GM19023 (cell line): ENCODE results near the gene TASP1.
"Not testable (repeated sequence)": the region's sequence is repeated elsewhere in the genome, so short reads cannot be mapped to it uniquely, and the experiment has no call there.

Source experiments
- ATAC-seq: cut with Tn5 transposase; IDR thresholded peaks from one replicate; pipeline ENCODE4 v1.9.1; 2021; ENCODE audit warnings: mild to moderate bottlenecking, moderate library complexity; ENCODE audit not compliant: unreplicated experiment

Gene TASP1

DNA sequence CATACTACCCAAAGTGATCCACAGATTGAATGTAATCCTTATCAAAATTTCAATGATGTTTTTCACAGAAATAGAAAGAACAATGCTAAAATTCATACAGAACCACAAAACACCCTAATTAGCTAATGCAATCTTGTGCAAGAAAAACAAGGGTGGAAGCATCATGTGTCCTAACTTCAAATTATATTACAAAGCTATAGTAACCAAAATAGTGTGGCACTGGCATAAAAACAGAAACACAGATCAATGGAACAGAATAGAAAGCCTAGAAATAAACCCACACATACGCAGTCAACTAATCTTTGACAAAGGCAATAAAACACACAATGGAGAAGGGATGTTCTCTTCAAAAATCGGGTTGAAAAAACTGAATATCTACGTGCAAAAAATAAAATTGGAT lies 131.1 kb downstream of the TASP1 start:
- ATAC-seq: no peak

DNA sequence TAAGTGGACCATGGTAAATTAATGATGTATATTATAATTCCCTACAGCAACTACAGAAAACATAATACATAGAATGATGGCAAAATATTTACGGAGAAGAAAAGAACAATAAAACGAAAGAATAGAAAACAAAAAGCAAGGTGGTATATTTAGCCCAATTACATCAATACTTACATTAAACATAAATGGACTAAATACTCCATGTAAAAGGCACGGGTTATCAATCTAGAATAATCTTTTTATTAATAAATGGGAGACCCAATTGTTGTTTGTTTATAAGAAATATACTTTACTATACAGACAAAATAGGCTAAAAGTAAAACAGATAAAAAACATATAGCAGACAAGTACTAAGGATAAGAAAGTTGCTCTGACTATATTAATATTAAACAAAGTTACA lies 137.2 kb downstream of the TASP1 start:
- ATAC-seq: no peak

DNA sequence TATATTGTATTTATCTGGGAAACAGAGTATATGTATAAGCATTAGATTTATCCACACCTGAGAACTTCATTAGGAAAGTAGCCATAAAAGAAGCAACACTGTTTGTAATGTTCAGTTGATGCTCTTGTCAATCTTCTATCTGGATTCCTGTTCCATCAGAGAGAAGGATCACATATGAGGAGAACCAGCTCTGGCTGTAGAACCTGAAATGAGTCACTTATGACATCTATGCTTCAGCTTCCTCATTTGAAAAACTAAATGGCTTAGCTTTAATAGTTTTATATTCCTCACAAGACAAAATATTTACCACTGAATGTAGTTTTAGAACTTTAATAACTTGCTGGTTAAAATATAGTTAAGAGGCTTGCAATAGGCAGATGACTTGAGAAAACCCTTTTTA lies 144.7 kb downstream of the TASP1 start:
- ATAC-seq: no peak

DNA sequence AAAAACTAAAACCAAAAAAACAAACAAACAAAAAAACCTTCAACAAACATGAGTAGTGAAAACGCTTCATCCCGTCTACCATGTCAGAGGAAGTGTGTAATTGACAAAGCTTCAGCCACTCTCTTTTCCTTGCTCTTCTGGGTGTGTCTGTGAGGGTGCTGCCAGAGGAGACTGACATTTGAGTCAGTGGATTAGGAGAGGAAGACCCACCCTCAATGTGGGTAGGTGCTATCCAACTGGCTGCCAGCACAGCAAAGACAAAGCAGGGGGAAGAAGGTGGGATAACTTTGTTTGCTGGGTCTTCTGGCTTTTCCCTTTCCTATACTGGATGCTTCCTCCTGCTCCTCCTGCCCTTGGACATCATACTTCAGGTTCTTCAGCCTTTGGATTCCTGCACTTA lies 145.6 kb downstream of the TASP1 start:
- no peak for ATAC-seq

DNA sequence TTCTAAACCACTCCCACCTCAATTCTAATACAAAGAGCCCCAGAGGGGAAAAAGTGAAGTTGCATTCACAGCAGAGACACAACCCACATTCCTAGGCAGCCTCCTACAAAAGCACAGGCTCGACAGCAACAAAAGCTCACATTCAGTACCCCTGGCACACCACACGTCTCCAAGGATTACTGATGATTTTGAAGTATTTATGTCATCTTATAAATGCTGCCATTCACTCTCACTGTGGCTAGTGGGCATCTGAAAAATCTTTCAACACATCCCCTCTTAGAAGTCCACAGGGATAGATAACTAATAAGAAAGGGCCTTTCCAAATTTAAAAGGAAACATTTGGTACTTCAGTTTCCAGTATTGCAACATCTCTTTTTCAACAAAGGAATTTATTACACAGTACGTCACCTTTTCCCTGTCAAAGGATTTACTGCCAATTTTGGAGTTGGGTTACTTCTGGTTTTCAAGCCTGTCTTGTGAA lies 146.7 kb downstream of the TASP1 start:
- ATAC-seq: no peak

DNA sequence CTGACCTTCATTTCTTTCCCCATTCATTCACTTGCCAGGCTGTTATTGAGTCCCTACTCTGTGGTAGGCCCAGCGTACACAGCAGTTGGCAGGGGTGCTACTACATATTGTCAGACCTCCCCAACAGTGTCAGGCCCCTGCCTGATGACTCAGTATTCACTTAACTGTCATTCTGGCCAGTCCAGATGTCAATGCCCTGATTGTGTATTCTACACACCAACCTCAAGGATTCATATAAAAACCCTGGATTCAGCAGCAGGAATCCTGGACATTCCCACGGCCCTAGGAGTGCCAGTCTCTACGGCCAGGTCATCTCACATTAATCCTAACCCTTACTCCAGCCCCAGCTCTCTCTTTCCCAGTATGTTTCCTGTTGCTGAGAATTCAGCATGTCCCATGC lies 151.5 kb downstream of the TASP1 start:
- ATAC-seq: no peak

DNA sequence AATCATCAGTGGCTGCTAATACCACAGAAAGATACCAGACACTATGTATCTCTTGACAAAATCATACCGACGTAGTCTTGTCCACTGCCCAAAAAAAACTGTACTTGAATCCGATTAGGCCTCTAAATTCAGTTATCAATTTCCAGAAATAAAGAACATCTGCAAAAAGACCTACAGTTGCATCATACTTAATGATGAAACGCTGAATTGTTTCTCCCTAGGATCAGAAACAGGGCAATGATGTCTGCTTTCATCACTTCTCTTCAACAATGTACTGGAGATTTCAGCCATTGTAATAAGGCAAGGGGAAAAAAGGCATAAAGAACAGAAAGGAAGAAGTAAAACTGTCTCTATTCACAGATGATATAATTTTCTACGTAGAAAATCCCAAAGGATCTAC lies 152.0 kb downstream of the TASP1 start:
- ATAC-seq: no peak

DNA sequence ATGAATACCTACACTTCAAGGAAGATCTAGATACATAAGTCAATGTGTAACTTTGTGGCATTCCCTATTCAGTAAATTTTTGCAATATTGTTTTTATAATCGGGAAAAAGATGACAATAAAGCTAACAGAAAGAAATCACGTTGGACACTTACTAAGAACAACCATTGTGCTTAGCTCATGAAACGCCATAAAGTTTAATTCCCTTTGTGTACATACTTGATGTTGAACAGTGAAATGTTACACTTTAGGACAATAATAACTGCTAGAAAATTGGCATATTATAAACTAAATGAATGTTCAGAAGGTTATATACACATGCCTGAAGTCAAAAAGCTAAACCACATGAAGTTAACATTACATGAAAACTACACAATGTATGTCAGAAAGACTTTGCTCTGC lies 153.2 kb downstream of the TASP1 start:
- no peak for ATAC-seq

DNA sequence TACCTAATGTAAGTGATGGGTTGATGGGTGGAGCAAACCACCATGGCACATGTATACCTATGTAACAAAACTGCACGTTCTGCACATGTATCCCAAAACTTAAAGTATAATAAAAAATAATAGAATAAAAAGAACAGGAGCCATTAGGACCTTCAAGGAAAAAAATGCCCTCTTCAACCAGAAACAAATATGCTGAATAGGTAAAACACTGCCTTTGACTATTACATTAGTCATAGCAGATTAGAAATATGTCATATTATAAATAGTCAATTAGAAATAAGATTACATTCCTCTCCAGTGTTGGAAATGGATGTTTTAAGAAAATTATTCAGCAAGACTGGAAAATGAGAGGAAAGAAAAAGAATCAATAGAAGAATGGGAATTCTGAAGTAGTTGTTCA lies 153.7 kb downstream of the TASP1 start:
- ATAC-seq: not testable (repeated sequence)

DNA sequence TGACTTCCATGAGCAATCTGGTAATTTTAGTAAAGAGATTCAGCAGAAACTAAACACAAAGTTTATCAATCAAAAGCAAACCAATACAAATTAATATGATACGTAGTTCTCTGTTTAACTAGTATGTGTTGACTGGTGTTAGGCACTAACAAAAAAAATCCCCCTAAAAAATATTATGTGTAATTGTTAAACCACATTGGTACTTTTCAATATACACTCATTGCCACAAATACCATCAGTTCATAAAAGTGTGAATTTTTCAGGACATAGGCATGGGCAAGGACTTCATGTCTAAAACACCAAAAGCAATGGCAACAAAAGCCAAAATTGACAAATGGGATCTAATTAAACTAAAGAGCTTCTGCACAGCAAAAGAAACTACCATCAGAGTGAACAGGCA lies 155.3 kb downstream of the TASP1 start:
- ATAC-seq: not testable (repeated sequence)

DNA sequence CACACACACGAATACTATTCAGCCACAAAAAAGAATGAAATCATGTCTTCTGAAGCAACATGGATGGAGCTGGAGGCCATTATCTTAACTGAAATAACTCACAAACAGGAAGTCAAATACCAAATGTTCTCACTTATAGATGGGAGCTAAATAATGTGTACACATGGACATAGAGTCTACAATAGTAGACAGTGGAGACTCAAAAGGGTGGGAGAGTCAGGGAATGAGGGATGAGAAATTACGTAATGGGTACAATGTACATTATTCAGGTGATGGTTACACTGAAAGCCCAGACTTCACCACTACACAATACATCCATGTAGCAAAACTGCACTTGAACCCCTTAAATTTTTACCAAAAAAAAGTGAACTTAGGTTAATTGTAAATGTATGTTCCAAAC lies 160.4 kb downstream of the TASP1 start:
- no peak for ATAC-seq

DNA sequence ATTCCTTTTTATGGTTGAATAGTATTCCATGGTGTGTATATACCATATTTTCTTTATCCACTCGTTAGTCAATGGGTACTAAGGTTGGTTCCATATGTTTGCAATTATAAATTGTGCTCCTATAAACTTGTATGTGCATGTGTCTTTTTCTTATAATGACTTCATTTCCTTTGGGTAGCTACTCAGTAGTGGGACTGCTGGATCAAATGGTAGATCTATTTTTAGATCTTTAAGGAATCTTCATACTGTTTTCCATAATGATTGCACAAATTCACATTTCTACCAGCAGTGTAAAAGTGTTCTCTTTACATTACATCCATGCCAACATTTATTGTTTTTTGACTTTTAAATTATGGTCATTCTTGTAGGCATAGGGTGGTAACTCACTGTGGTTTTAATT lies 164.3 kb downstream of the TASP1 start:
- no peak for ATAC-seq

DNA sequence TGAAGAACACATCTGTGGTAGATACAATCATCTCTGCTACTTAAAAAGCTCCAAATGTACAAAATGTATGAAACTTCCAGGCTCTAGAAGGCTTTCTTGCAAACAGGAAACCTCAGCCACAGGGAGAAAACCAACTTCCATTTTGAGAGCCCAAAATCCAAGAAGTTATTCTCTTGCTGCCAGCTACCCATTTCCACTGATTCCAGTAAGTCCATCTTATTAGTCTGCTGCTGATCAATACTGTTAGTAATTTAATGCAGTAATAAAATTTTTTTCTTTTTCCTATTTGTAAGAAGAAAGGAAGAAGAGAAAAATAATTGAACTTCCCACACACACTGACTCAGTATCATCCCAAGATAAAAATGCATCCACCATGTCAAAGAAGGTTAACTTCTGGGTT lies 169.5 kb downstream of the TASP1 start:
- ATAC-seq: no peak

DNA sequence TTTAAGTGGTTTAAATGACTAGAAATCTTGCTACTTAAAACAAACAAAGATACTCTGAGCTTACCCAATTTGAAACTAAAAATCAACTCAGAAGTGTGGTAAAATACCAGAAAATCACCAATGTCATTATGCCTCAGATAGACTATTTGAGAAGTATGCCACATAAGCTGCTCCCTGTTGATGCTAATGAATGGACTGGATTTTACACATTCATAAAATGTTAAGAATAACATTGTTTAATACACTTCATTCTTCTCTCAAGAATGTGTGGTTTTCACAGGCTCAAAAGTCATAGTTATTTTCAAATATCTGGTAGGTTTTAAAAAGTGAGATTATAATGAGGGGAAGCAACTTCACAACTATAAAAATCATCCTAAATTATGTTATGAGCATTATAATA lies 170.6 kb downstream of the TASP1 start:
- ATAC-seq: no peak

DNA sequence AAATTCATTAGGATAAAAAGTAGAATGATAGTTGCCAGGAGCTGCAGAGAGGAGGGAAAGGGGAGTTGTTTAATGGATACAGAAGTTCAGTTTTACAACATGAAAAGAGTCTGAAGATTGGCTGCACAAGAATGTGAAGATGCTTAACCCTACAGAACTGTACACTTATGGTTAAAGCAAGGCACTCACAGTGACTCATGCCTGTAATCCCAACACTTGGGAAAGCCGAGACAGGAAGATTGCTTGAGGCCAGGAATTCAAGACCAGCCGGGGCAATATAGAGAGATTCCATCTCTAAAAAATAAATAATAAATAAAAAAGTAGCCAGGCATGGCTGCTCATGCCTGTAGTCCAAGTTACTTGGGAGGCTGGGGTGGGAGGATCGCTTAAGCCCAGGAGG lies 174.0 kb downstream of the TASP1 start:
- ATAC-seq: no peak

DNA sequence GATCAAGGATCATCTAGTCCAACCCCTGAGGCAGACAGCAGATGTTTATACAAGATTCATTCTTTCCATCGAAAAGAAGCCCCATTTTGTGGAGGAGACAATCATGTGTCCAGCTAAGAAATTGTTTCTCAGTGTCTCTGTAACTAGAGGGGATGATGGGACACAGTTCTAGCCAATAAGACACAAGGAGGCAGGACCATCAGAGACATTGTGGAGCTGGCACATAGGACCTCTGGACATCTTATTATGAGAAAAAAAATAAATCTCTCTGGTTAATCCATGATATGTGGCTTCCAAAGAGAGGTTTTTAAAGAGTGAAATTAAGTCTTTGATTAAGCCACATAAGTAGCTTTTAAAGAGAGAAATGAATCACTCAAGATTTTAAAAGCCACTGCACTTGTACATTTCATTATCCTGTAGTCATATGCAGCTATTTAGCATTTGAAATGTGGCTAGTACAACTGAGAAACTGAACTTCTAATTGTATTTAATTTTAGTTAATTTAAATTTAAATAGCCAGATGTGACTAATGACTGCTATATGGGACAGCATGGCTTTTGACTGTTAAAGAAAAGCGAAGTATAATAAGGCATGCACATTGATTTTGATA lies 176.8 kb downstream of the TASP1 start:
- no peak for ATAC-seq

DNA sequence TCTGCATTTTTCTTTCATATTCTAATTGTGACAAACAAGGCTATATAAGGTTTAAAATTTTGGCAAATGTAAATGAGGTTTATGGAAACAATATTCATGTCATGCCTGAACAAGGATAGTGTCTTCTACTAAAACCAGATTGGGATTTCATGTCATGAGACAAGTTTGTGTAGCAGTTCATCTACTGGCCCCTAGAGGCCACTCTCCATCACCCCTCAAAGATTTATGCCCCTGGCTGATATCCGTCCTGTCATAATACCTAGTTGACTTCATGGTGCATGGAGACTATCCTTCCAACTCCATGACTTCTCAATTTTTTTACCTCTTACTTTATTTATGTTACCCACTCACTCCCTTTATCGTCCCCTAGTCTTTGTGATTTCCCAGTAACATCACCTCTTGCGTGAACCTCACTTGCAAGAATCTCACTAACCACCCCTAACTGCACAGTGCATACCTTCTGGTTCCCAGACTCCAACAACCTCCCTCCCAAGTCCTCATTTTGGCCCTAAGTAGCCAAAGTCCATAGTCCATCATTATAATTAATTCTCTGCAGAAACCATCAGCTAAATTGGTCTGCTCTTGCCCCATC lies 179.8 kb downstream of the TASP1 start:
- peak; percentile 67 for ATAC-seq

DNA sequence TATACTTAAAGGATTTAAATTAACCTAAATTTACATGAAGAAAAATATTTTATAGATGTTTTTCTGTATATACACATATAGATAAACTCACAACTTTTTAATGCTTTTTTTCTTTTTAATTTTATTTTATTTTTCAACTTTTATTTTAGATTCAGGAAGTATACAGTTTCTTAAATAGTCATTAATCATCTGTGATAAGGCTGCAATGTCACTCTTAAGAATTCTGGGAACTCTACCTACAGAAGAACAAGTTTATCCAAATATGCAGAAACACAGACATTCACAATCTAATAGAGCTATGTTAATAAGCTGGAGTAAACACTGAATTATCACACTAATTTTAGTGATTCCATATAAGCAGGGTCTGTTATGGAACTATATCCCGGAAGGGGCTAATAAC lies 181.2 kb downstream of the TASP1 start:
- no peak for ATAC-seq

DNA sequence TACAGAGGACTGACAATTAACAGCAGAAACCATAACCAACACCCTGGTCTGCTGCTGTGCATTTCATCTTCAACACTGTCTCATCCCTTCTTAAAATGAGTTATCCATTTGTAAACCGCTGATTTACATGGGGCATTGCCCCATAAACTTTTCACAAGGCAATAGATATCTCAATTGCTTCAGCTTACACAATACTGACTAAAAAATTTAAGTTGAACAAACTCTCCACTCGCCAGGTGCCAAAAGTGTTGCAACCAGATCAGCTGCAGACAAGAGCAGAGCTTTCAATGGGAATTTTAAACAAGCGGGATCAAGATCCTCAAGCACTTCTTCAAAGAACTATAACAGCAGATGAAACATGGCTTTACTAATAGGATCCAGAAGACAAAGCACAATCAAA lies 183.0 kb downstream of the TASP1 start:
- no peak for ATAC-seq

DNA sequence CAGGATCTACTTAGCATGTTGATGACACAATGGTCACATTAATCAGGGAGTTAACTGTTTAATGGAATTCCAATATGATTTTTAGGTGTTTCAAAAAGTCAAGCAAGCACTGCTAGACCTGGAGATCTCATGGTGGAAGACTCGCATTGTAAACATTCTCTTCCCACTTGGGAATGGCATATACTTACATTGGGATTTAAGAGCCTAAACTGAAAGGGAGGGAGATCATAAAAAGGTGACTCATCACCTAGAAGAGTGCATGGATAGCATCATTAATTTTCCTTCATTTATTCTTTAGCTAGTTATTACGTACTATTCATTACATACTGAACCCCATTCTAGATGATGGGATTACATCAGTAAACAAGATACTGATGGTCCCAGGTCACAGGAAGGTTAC lies 185.4 kb downstream of the TASP1 start:
- ATAC-seq: no peak

DNA sequence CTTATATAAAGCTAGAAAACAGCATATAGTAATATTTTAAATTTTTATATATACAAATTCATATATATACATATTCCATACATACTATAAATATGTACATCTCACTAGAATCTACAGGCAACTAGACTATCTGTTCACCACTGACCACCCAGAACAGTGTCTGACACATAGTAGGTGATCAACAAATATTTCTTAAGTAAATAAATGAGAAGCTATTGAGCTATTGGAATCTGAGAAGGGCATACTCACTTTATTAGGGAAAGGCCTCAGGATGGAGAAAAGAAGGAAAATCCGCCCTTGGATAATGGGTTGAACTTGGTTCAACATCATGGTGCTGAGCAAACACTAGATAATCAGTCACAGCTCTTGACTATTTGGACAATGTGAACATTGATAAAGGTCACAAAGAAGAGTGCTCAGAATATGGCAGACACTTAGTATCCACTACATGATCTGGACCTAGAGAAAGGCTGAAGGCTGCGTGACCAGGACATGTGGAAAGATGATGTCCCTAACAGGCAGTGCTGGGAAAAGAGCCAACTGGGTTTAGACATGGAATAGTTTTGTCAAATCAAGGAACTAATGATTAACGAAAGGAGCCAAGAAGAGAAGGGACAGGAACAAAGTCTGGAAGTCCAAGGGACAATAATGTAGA lies 186.1 kb downstream of the TASP1 start:
- no peak for ATAC-seq

DNA sequence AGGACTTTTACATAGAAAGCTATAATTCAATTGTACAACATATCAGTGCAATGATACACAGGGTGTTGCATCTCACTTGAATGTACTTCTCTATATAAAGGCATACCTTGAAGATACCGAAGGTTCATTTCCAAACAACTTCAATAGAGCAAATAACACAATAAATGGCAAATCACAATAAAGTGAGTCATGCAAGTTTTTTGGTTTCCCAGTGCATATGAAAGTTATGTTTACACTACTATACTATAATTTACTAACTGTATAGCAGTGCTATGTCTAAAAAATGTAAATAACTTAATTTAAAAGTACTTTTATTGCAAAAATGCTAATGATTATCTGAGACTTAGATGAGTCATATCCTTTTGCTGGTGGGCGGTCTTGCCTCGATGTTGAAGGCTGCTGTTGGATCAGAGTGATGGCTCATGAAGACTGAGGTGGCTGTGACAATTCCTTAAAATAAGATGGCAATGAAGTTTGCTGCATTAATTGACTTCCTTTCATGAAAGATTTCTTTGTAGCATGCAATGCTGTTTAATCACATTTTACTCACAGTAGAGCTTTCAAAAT lies 188.8 kb downstream of the TASP1 start:
- ATAC-seq: no peak
